ENCODE results near the gene VAV2.

The VAV2 gene

DNA sequence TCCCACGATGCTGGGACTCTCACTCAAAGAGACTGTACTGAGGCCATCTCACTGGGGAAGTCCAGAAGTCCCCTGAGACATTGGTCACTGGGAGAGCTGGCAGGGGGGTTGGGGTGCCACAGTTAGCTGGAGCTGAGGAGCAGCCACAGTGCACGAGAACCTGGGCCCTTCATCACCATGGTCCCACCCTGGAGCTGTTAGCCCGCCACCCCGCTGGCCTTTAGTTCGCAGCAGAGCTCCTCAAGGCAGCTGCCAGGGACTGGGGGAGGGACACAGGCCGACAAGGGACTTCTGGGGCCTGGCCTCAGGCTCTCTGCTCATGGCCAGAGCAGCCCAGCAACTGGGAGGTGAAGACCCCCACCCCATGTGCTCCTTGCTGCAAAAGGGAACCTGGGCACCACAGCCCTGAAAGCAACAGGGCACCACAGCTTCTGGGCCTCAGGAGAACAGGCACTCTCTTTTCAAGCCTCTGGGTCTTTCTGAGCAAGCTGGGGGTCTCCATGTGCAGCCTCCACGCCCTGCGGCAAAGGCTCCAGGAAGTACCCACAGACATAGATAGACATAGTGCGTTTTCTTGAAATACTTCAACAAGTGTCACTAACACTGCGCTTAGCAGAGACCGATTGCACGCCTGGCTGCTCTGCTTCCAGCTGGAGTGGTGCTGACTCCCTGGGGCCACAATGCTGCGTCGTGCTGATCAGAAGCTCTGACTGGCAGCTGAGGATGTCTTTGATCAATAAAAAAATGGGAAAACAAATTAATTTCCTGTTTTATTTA lies 46.0 kb downstream of the VAV2 start:
- no peak for TF ChIP-seq EP300 (IDR thresholded peaks at IDR 0.05; ENCODE audit: borderline replicate concordance)
- TF ChIP-seq NFIC (IDR thresholded peaks at IDR 0.05) = no peak
- no peak for TF ChIP-seq CREB1 (IDR thresholded peaks at IDR 0.05; ENCODE audit: low read depth)
- TF ChIP-seq TCF12 (IDR thresholded peaks at IDR 0.05; ENCODE audit: low read depth) = no peak
- TF ChIP-seq, protein P1, sequence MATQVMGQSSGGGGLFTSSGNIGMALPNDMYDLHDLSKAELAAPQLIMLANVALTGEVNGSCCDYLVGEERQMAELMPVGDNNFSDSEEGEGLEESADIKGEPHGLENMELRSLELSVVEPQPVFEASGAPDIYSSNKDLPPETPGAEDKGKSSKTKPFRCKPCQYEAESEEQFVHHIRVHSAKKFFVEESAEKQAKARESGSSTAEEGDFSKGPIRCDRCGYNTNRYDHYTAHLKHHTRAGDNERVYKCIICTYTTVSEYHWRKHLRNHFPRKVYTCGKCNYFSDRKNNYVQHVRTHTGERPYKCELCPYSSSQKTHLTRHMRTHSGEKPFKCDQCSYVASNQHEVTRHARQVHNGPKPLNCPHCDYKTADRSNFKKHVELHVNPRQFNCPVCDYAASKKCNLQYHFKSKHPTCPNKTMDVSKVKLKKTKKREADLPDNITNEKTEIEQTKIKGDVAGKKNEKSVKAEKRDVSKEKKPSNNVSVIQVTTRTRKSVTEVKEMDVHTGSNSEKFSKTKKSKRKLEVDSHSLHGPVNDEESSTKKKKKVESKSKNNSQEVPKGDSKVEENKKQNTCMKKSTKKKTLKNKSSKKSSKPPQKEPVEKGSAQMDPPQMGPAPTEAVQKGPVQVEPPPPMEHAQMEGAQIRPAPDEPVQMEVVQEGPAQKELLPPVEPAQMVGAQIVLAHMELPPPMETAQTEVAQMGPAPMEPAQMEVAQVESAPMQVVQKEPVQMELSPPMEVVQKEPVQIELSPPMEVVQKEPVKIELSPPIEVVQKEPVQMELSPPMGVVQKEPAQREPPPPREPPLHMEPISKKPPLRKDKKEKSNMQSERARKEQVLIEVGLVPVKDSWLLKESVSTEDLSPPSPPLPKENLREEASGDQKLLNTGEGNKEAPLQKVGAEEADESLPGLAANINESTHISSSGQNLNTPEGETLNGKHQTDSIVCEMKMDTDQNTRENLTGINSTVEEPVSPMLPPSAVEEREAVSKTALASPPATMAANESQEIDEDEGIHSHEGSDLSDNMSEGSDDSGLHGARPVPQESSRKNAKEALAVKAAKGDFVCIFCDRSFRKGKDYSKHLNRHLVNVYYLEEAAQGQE (IDR thresholded peaks at IDR 0.05; ENCODE audit: low read depth) = no peak
- TF ChIP-seq, protein P2, sequence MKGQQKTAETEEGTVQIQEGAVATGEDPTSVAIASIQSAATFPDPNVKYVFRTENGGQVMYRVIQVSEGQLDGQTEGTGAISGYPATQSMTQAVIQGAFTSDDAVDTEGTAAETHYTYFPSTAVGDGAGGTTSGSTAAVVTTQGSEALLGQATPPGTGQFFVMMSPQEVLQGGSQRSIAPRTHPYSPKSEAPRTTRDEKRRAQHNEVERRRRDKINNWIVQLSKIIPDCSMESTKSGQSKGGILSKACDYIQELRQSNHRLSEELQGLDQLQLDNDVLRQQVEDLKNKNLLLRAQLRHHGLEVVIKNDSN (IDR thresholded peaks at IDR 0.05) = no peak
- no peak for TF ChIP-seq FOXM1 (IDR thresholded peaks at IDR 0.05; ENCODE audit: borderline replicate concordance, low read depth)
- no peak for TF ChIP-seq TAF1 (IDR thresholded peaks at IDR 0.05; ENCODE audit: low read depth)
- no peak for TF ChIP-seq RAD21 (IDR thresholded peaks at IDR 0.05; ENCODE audit: low read depth)

DNA sequence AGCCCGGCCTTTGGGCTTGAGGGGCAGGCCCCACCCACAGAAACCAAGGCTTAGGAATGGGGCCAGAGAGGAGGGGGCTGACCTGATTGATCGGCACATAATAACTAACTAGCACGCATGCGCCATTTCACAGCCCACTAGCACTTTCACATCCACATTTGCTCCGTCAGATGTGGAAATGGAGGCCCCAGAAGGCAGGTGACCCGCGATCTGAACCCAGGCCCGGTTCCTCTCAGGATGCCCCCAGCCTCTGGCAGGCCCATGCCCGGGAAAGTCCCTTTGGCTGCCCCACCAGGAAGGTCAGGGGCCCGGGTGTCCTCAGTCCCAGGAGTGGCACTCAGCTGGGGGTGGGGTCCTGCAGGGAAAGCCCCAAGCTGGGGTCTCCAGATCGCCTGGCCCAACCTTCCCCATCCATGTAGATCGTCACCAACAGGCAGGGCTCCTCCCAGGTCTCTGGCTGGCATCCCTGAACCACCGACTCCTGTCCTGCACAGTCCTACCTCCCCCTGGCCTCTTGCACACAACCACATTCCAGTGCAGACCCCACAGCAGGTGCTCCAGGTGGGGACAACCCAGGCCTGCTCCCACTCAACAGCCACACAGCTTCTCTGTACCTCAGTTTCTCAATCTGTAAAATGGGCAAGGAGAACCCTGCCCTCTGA lies 46.7 kb downstream of the VAV2 start:
- no peak for TF ChIP-seq EGR1 (IDR thresholded peaks at IDR 0.05)
- TF ChIP-seq TEAD4 (IDR thresholded peaks at IDR 0.05) = no peak
- TF ChIP-seq YY1 (IDR thresholded peaks at IDR 0.05; ENCODE audit: low read depth) = no peak
- TF ChIP-seq EP300 (IDR thresholded peaks at IDR 0.05; ENCODE audit: borderline replicate concordance) = no peak

DNA sequence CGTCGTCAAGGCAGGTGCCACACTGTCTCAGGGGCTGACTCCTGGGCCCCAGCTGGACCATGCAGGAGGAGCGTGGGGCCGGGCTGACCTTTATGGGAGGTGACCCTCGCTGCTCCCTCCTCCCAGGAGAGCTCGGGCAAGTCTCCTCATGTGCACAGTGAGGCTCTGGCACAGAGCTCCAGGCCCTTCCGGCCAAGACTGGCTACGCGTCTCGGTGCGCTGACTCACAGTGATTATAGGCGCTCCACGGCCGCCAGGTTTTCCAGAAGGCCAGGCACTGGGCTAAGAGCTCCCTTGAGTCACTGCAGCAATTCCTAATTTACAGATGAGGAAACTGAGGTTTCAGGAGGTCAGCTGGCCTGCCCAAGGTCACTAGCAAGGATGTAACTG lies 47.4 kb downstream of the VAV2 start:
- TF ChIP-seq EGR1 (IDR thresholded peaks at IDR 0.05) (no peak), EP300 (IDR thresholded peaks at IDR 0.05; ENCODE audit: borderline replicate concordance) (no peak), FOXM1 (IDR thresholded peaks at IDR 0.05; ENCODE audit: borderline replicate concordance, low read depth) (no peak), TEAD4 (IDR thresholded peaks at IDR 0.05) (no peak), TAF1 (IDR thresholded peaks at IDR 0.05; ENCODE audit: low read depth) (no peak), ZBTB7A (IDR thresholded peaks at IDR 0.05; ENCODE audit: low read depth) (no peak), YY1 (IDR thresholded peaks at IDR 0.05; ENCODE audit: low read depth) (no peak), RAD21 (IDR thresholded peaks at IDR 0.05; ENCODE audit: low read depth) (no peak), TCF12 (IDR thresholded peaks at IDR 0.05; ENCODE audit: low read depth) (no peak)
- TF ChIP-seq, protein P3, sequence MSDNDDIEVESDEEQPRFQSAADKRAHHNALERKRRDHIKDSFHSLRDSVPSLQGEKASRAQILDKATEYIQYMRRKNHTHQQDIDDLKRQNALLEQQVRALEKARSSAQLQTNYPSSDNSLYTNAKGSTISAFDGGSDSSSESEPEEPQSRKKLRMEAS (IDR thresholded peaks at IDR 0.05) = no peak
- TF ChIP-seq, protein P1 (IDR thresholded peaks at IDR 0.05; ENCODE audit: low read depth) = no peak

DNA sequence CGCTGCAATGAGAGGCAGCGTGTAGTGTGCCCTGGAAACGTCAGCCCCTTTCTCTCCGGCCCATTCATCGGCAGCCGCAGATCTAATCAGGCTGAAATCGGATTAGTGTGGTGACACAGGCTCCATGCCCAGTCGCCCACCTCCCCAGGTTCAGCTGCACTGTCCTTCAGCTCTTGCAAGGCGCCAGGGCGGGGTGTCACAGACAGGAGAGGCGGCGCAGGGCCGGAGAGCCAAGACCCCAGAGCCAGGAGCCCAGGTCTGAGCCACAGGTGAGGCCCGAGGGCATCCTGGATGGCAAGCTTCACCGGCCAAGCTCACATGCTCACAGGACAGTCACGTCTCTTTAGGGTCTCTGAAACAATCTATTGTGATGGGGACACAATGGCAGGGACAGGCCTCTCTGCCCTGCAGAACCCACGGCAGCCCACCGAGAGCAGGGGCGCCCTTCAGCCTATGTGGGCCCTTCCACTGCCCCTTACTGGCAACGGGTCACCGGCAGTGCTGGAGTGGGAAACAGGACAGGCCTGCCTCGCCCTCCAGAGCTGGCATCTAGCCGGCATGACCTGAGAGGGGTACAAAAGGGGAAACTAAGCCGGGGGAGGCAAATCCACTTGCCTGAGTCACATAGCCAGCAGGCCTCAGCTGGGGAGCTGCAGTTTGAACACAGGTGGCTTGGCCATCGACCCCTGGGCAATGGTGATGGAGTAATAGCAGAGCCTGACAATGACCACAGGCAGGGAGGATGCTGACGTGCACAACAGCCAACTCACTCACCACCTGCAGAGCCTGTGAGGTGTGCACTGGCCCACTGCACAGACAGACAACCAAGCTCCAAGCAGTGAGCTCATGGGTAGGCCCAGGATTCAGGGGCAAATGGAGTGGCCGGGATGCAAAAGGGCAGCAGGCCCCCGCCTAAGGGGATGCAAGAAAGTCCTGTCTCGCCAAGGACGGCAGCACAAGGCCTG lies 48.1 kb downstream of the VAV2 start:
- TF ChIP-seq TEAD4 (IDR thresholded peaks at IDR 0.05) (no peak), TAF1 (IDR thresholded peaks at IDR 0.05; ENCODE audit: low read depth) (no peak), ZBTB7A (IDR thresholded peaks at IDR 0.05; ENCODE audit: low read depth) (no peak), CREB1 (IDR thresholded peaks at IDR 0.05; ENCODE audit: low read depth) (no peak), NFIC (IDR thresholded peaks at IDR 0.05) (no peak), FOXM1 (IDR thresholded peaks at IDR 0.05; ENCODE audit: borderline replicate concordance, low read depth) (no peak), EGR1 (IDR thresholded peaks at IDR 0.05) (no peak), CEBPB (IDR thresholded peaks at IDR 0.05) (no peak), EP300 (IDR thresholded peaks at IDR 0.05; ENCODE audit: borderline replicate concordance) (no peak), TCF12 (IDR thresholded peaks at IDR 0.05; ENCODE audit: low read depth) (no peak), RAD21 (IDR thresholded peaks at IDR 0.05; ENCODE audit: low read depth) (no peak), YY1 (IDR thresholded peaks at IDR 0.05; ENCODE audit: low read depth) (no peak)
- TF ChIP-seq, protein P1 (IDR thresholded peaks at IDR 0.05; ENCODE audit: low read depth) = no peak
- TF ChIP-seq, protein P2 (IDR thresholded peaks at IDR 0.05) = no peak
- TF ChIP-seq, protein P3 (IDR thresholded peaks at IDR 0.05) = no peak
